HepG2 (cell line): ENCODE data around the gene TLNRD1. TPM values are rescaled to one million over a fixed set of nuclear protein-coding genes. Genes with fewer than 3 reads are reported as not detected.

Experiments
- ATAC-seq: fragments of 200-7000 bp; cut with Tn5 transposase; 3 replicates; pipeline ENCODE4 v1.9.1; 2020; ENCODE audit warnings: mild to moderate bottlenecking, moderate library complexity
- BruUV-seq: library from RNA; stranded (reverse); fragments of 400-500 nt; replicated peaks from 2 replicates; lab custom pipeline; 2021; lab: Mats Ljungman, UMichigan
- CTCF ChIA-PET: fragments of 300-600 bp; formaldehyde crosslinking; extraction: SDS; loops from one replicate; lab custom pipeline; 2021; ENCODE audit warnings: low total read pairs, inconsistent platforms, low intra/inter-chr PET ratio; lab: Yijun Ruan, JAX
- POLR2A ChIA-PET: fragments of 350-600 bp; sonication (Branson Sonifier 250); formaldehyde crosslinking; loops from one replicate; lab custom pipeline; 2020; ENCODE audit warnings: antibody characterized with exemption, inconsistent platforms; lab: Yijun Ruan, JAX
- DNase-seq: peaks from one replicate; pipeline ENCODE4 v3.0.0-alpha.2; 2015; ENCODE audit warnings: low spot score
- FAIRE-seq: peaks from 3 replicates; lab custom pipeline; 2011; peaks lifted over from hg19 to GRCh38; lab: Jason Lieb, UNC
- H2AFZ ChIP-seq: one replicate; pipeline ENCODE4 v1.6.1; 2011; ENCODE audit warnings: low read length, inconsistent platforms
- H3K27ac ChIP-seq: fragments of 300-600 bp; 3 replicates; pipeline ENCODE4 v1.8.0; 2011; ENCODE audit warnings: mixed run types, mild to moderate bottlenecking, mixed read lengths, low read length, inconsistent platforms; ENCODE audit not compliant: insufficient read depth; ENCODE audit errors: extremely low read length
- H3K27me3 ChIP-seq, 2 experiments: fragments of 200-600 bp in 1 of 2; 2 replicates in 1 of 2; 3 replicates in 1 of 2; pipeline versions ENCODE4 v1.6.0 to v1.8.0; 2011; ENCODE audit warnings: low read length in 2 of 2, mild to moderate bottlenecking in 2 of 2, moderate library complexity in 2 of 2, inconsistent platforms in 1 of 2; ENCODE audit not compliant: insufficient read depth in 2 of 2, control insufficient read depth in 1 of 2
- H3K36me3 ChIP-seq, 2 experiments: fragments of 200-600 bp in 1 of 2; replicated peaks in 1 of 2; 2 replicates in 1 of 2; 3 replicates in 1 of 2; pipeline versions ENCODE4 v1.5.1 to v1.8.0; 2011; ENCODE audit warnings: low read length in 2 of 2, inconsistent platforms in 1 of 2; ENCODE audit not compliant: insufficient read depth in 2 of 2, control insufficient read depth in 1 of 2
- H3K4me1 ChIP-seq: 2 replicates; pipeline ENCODE4 v1.5.1; 2012; ENCODE audit warnings: low read length, inconsistent platforms; ENCODE audit not compliant: insufficient read depth
- H3K4me2 ChIP-seq: 2 replicates; pipeline ENCODE4 v1.6.0; 2011; ENCODE audit warnings: low read depth, low read length, inconsistent platforms
- H3K4me3 ChIP-seq, 3 experiments: fragments of 200-600 bp in 1 of 3; sonication (generic), shearing (Covaris generic) in 1 of 3; replicated peaks in 1 of 3; 2 replicates each; pipeline ENCODE4 v1.5.1; 2011 to 2016; ENCODE audit warnings: low read length in 3 of 3, inconsistent platforms in 2 of 3, low read depth in 2 of 3, mild to moderate bottlenecking in 2 of 3, control low read depth in 1 of 3, mixed read lengths in 1 of 3; ENCODE audit not compliant: insufficient read depth in 1 of 3
- H3K79me2 ChIP-seq: one replicate; pipeline ENCODE4 v1.6.1; 2011; ENCODE audit warnings: low read length, inconsistent platforms; ENCODE audit not compliant: insufficient read depth
- H3K9ac ChIP-seq: 2 replicates; pipeline ENCODE4 v1.6.0; 2011; ENCODE audit warnings: mild to moderate bottlenecking, low read depth, low read length, inconsistent platforms; ENCODE audit not compliant: insufficient read depth
- H3K9me3 ChIP-seq: 2 replicates; pipeline ENCODE4 v1.5.1; 2012; ENCODE audit warnings: mild to moderate bottlenecking, low read length
- H4K20me1 ChIP-seq: 2 replicates; pipeline ENCODE4 v1.6.0; 2011; ENCODE audit warnings: inconsistent platforms, mild to moderate bottlenecking, low read length, moderate library complexity; ENCODE audit not compliant: insufficient read depth
- AFF4 ChIP-seq: sonication (generic); formaldehyde crosslinking; IDR thresholded peaks from 2 replicates; pipeline ENCODE4 v1.4.0; 2020; ENCODE audit warnings: missing genetic modification reagents
- ARNTL ChIP-seq: sonication (generic); formaldehyde crosslinking; IDR thresholded peaks from 2 replicates; pipeline ENCODE4 v1.4.0; 2020; ENCODE audit warnings: mild to moderate bottlenecking, missing genetic modification reagents
- CREM ChIP-seq, 2 experiments: sonication (generic) in 1 of 2; formaldehyde crosslinking in 1 of 2; IDR thresholded peaks; 2 replicates each; pipeline versions ENCODE4 v1.4.0 to v1.6.1; 2016 to 2020; ENCODE audit warnings: antibody characterized with exemption in 1 of 2, mild to moderate bottlenecking in 1 of 2, missing genetic modification reagents in 1 of 2
- DMTF1 ChIP-seq: sonication (generic); formaldehyde crosslinking; IDR thresholded peaks from 2 replicates; pipeline ENCODE4 v1.4.0; 2020; ENCODE audit warnings: mild to moderate bottlenecking, missing genetic modification reagents
- KDM2A ChIP-seq: sonication (generic); formaldehyde crosslinking; IDR thresholded peaks from 2 replicates; pipeline ENCODE4 v1.4.0; 2020; ENCODE audit warnings: low read depth, missing genetic modification reagents, borderline replicate concordance
- MED13 ChIP-seq: sonication (generic); formaldehyde crosslinking; IDR thresholded peaks from 2 replicates; pipeline ENCODE4 v1.5.0; 2020; ENCODE audit warnings: missing genetic modification reagents
- TERF1 ChIP-seq: sonication (generic); formaldehyde crosslinking; IDR thresholded peaks from 2 replicates; pipeline ENCODE4 v1.8.0; 2022; ENCODE audit warnings: mild to moderate bottlenecking, missing genetic modification reagents, moderate library complexity
- ZNF496 ChIP-seq: sonication (generic); formaldehyde crosslinking; IDR thresholded peaks from 2 replicates; pipeline ENCODE4 v1.8.1; 2023; ENCODE audit warnings: mild to moderate bottlenecking, moderate library complexity, missing genetic modification reagents; ENCODE audit not compliant: insufficient replicate concordance
- ZZZ3 ChIP-seq: sonication (generic); formaldehyde crosslinking; IDR thresholded peaks from 2 replicates; pipeline ENCODE4 v1.4.0; 2020; ENCODE audit warnings: missing genetic modification reagents, mild to moderate bottlenecking, borderline replicate concordance
- WGBS: methylation state at CpG from one replicate; pipeline ENCODE4 v1.1.6; 2017; ENCODE audit warnings: low lambda C conversion rate; 5-methylcytosine and 5-hydroxymethylcytosine counted together
- in situ Hi-C: cut with HindIII; loops from 2 replicates; pipeline ENCODE4 v1.10.0; 2017; ENCODE audit warnings: low pct_unique_long_range_greater_than_20kb; ENCODE audit not compliant: extremely low pct_ligation_motif_present
- intact Hi-C: fragments of 100-400 bp; cut with micrococcal nuclease; formaldehyde crosslinking; loops from one replicate; pipeline ENCODE4 v1.10.0; 2022; ENCODE audit not compliant: unreplicated experiment
- polyA plus RNA-seq, 8 experiments: library from polyadenylated mRNA; depleted of rRNA in 3 of 8; stranded (reverse) in 7 of 8; unstranded in 1 of 8; fragments of >200 nt; fragmentation: Illumina TruSeq in 4 of 8; extraction: Trizol in 4 of 8; gene quantifications; 2 replicates each; pipeline versions ENCODE4 v1.2.1 to v1.2.3, GENCODE V29; 2011 to 2016; ENCODE audit warnings: low read depth in 4 of 8, missing spikeins in 1 of 8, mixed read lengths in 1 of 8; ENCODE audit not compliant: insufficient read depth in 1 of 8
- total RNA-seq, 5 experiments: library from RNA; depleted of rRNA; stranded (reverse); fragments of >200 nt; fragmentation: Illumina TruSeq; extraction: Trizol; gene quantifications; 2 replicates each; pipeline ENCODE4 v1.2.3, GENCODE V29; 2016; ENCODE audit warnings: low read depth in 1 of 5

TLNRD1 gene
- total and polyA plus RNA-seq, 2 of the 13 experiments (the other 11 are each of a cell fraction or from before 2014, with no cell fraction given) = 3.4 to 5.3 TPM

- Histone ChIP-seq H3K27me3 (no peaks in the 10 kb centered on the region), H4K20me1 (no peaks in the 10 kb centered on the region), H3K9ac (no peak overlapping the region), H3K27ac (no peak overlapping the region), H3K4me2 (no peak overlapping the region), H3K4me3 (no peak overlapping the region), H3K79me2 (no peaks in the 10 kb centered on the region), H3K9me3 (no peaks in the 10 kb centered on the region), H3K36me3 (no peaks in the 10 kb centered on the region), H3K4me1 (peaks cover 34% of the 10 kb centered on the region), H2AFZ (no peak overlapping the region)
- BruUV-seq = no TSS peak
- intact Hi-C loops (no loop called here), in situ Hi-C loops (loop anchor here (25.0 kb wide), 1 partner anchor 495 kb away; no protein-coding TSS in a partner anchor)
- no peak for DNase-seq
- CTCF ChIA-PET = no interaction called here
- no peak for ATAC-seq
- no peak for FAIRE-seq
- no peak for TF ChIP-seq ZNF496 (CRISPR knock-in tag)
- TF ChIP-seq ARNTL (CRISPR knock-in tag) = no peak
- no peak for TF ChIP-seq DMTF1 (CRISPR knock-in tag)
- TF ChIP-seq TERF1 (CRISPR knock-in tag) = no peak
- TF ChIP-seq KDM2A (CRISPR knock-in tag) = no peak
- no peak for TF ChIP-seq AFF4
- TF ChIP-seq ZZZ3 (CRISPR knock-in tag) = no peak
- no peak for TF ChIP-seq MED13 (CRISPR knock-in tag)
- no peak for TF ChIP-seq CREM (IDR thresholded peaks at IDR 0.05)
- no peak for TF ChIP-seq CREM (CRISPR knock-in tag; IDR thresholded peaks at IDR 0.05)
- POLR2A ChIA-PET = no interaction called here
- WGBS = 77% methylated on average over 2 of the region's 2 CpGs
These were observed 43.2 kb upstream of the TLNRD1 start for GRCh38 chr15:80957556-80957955.
